GM21423 (cell line): ENCODE data around the gene CGREF1.
A peak's percentile ranks its signal among the peaks of the same experiment; 100 is the strongest.
"Not testable (repeated sequence)": the region's sequence is repeated elsewhere in the genome, so short reads cannot be mapped to it uniquely, and the experiment has no call there.

Experiments
- ATAC-seq: cut with Tn5 transposase; IDR thresholded peaks from one replicate; pipeline ENCODE4 v1.9.1; 2021; ENCODE audit warnings: mild to moderate bottlenecking, moderate library complexity; ENCODE audit not compliant: unreplicated experiment

Gene CGREF1

GRCh38 chr2:27137322-27137935 is 18.5 kb upstream of the CGREF1 start:
- no peak for ATAC-seq

- no peak for ATAC-seq
These were observed 17.8 kb upstream of the CGREF1 start for GRCh38 chr2:27136751-27137150.

GRCh38 chr2:27135478-27135955 is 16.6 kb upstream of the CGREF1 start:
- ATAC-seq: no peak

DNA sequence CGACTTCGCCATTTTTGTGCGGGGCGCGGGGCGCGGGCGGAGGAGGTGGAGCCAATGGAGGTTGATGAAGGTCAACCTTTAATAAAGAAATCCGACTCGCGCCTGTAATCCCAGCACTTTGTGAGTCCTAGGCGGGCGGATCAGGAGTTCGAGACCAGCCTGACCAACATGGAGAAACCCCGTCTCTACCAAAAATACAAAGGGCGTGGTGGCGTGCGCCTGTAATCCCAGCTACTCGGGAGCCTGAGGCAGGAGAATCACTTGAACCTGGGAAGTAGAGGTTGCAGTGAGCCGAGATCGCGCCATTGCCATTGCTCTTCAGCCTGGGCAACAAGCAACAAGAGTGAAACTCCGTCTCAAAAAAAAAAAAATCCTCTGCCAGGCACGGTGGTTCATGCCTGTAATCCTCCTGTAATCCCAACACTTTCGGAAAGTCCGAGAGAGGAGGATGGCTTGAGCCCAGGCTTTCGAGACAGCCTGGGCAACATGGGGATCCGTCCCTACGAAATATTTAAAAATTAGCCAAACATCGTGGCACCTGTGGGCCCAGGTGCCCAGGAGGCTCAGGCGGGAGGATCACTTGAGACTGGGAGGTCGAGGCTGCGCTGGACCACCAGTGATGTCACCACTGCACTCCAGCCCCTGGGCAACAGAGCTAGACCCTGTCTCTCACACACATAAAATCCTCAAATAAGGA is 16.0 kb upstream of the CGREF1 start:
- ATAC-seq: no peak

DNA sequence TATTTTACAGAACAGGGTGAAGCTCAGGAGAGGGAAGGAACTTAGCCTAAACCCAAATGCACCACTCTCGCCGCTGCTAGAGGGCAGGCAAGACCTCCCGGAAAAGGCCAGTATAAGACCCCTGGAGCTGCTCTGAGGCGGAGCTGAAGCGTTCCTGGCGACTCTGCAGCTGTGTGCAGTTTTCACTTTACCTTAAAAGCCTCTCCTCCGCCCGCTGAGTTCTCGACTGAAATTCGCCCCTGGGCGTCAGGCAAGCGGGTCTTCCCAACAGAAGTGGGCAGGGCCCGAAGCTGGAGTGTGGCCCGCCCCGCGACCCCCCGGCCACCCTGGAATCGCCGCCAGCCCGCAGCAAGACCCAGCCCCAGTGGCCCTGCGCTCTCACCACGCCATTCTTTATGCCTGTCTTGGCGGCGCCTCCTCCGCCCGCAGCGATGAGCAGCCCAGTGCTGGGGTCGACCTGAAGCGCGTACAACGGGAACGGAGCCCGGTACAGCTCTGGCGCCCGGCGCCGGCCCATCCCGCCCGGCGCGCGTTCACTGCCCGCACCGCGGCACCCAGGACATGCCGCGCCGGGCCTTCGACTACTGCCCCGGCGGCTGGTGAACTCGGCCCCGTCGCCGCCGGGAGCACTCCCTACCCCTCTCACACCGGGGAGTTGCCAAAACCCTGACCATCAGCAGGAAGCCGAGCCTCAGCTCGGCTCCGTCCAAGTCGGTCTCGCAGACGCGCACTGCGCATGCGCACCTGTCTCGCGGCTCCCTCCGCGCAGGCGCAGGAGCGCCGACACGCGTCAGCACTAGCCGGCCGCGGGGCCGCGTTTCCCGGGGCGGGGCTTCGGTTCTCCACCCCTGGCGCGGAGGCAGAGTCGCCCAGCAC is 15.2 kb upstream of the CGREF1 start, which contains the start of gene PREB:
PREB (minus strand) TSS at position 732 of the 876 bp plus-strand sequence; CDS start at position 517, 215 bp downstream.
- ATAC-seq: peak; percentile 87

- no peak for ATAC-seq
These were observed 14.4 kb upstream of the CGREF1 start for GRCh38 chr2:27133195-27133875.

DNA sequence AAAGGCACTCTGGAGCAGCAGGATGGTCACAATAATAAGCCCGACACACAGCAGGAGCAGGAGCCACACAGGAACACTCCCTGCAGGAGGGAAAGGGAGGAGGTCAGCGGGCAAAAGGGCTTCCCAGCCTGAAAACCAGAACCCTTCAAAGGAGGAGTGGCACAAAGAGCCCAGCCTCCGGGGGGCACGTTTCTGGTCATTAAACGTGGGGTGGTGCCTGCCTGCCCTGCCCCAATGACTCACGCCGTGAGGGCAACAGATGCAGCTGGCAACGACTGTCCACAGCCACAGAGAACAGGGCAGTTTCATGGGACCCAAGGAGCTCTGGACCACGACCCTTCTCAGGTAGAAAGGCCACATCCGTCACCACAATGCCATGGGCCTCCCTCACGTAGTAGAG is 12.5 kb upstream of the CGREF1 start:
- ATAC-seq: no peak

DNA sequence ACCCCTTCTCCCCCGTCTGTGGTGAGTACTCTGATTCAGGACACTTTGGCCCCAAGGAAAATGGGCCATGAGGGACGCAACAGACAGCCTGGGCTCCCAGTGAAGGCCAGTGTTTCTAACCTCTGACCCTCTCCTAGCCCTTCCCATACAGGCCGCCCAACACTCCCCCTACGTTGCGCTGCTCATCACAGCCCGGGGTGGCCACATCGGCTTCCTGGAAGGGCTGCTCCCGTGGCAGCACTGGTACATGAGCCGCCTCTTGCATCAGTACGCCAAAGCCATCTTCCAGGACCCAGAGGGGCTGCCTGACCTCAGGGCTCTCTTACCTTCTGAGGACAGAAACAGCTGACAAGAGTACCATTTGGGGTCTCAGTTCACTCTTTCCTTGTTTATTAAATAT is 11.5 kb upstream of the CGREF1 start:
- ATAC-seq: no peak

DNA sequence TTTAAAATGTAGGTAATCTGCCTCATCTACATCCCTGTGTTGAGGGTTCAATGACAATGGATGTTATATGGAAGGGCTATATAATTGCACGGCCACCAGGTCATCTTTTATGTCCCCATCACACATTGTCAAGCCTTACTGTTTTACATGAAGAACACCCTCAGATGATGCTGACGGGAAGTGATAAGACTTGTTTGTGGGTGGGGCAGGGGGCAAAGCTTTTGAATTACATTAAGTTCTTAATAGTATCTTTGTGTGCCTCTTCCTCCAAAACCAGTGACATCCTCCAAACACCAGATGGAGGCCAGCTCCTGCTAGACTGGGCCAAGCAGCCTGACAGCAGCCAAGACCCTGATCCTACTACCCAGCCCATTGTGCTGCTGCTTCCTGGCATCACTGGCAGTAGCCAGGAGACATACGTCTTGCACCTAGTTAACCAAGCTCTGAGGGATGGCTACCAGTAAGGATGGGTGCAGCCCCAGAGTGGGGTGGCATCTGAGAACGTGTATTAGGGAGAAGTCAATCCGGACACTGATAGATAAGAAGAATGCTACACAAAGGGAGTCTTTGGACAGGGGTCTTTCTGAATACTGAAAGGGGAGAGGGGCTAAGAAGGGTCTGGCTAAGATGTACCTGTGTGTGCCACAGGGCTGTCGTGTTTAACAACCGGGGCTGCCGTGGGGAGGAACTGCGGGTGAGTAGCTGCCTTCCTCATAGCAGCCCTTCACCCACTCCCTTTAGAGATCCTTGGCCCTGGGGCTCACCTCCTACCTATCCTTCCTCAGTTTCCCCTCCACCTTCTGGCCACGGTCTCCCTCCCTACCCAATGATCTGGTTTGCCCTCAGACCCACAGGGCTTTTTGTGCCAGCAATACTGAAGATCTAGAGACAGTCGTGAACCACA is 10.0 kb upstream of the CGREF1 start:
- ATAC-seq: no peak

DNA sequence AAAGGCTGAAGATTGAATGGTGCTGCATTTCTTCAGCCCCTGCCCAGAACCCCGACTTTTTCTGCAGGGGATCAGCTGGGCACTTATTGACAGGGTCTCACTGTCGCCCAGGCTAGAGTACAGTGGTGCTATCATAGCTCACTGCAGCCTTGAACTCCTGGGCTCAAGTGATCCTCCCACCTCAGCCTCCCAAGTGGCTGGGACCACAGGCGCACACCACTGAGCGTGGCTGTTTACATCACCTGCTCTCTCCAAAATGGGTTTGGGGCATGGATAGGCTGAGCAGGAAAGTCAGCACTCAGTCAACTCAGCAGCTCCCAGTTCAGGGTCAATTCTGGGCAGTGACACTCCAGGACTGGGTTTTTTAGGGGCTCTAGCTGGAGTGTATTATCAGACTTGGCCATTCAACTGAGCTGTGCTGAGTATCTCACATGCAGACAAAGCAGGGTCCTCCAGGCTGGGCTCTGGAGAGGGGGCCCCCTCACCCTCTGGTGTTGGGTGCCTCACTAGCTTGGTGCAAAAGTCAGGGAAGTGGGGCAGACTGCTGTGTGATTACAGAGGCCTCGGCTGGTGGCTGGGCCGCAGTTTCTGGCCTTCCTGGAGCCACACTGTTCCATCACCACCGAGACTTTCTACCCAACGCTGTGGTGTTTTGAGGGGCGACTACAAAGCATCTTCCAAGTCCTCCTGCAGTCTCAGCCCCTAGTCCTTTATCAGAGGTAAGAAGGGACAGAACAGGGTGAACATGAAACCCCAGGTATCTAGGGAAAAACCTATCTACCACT is 9.1 kb upstream of the CGREF1 start:
- no peak for ATAC-seq

DNA sequence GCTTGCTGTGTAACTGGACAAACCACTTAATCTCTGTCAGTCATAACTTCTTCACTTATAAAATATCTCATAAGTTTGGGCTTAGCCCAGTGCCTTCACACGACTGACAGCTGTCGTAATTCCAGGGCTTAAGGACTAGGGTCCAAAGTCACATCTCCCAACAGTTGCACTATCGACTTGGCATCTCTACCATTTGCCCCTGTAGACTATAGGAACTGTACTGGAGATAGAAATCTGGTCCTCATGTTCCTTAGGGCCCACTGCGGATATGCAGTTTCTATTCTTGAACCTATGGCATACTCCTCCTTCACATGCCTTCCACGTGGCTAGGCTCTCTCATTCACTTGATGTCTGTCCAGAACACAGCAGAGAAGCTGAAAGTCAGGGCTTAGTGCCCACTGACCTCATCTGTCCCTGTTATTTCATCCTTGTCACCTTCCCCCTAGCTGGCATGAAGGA is 7.4 kb upstream of the CGREF1 start:
- no peak for ATAC-seq

- no peak for ATAC-seq
These were observed 6.2 kb upstream of the CGREF1 start for GRCh38 chr2:27125104-27125503.

DNA sequence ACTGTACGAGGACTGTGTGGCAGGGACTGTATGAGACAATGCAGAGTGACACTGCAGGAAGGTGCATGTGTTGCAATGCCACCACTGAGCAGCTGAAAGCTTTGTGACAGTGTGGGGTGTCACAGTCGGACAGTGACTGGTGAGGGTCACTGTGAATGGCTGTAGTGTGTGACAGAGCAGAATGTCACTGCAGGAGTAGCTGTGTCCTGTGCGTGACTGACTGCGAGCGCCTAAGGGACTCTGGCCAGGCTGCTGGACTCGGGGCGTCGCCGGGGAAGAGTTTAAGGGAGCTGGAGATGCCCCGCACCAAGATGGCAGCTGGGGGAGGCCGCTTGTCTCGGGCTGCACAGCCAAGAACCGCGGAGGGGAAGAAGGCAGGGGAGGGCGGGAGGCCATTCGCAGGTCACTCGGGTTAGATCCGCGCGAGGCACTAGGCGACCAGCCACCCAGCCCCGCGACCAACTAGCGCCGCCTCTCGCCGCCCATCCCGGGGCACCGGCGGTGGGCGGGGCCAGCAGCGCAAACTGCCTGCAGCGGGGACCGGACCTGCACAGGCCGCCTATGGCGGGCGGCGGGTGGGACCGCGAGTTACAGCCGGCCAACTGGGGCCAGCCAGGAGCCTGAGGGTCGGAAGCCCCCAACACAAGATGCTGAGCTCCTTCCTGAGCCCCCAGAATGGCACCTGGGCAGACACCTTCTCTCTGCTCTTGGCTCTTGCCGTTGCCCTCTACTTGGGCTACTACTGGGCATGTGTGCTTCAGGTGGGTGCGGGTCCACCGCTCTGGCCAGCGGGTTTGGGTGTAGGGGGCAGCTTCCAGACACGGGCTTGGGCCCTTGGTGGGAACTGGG is 4.6 kb upstream of the CGREF1 start, which contains the start of gene ABHD1:
ABHD1 (plus strand) TSS at position 514 of the 849 bp plus-strand sequence; CDS start at position 648, 134 bp downstream.
- ATAC-seq: no peak

DNA sequence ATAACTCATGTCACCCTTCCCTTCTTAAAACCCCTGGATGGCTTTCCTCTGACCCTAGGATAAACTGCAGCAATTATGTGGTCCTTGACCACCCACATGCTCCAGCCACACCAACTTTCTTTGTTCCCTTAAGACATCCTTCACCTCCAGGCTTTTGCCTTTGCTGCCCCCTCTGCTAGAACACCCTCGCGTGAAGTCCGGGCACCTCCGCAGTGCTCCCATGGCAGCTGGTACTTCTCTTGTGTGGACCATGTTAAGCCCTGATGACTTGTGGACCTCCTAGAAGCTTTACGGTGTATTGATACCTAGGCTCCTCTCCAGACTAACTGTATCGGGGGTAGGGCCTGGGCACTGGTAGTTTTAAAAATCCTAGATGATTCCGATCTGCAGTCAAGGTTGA is 3.9 kb upstream of the CGREF1 start:
- no peak for ATAC-seq

GRCh38 chr2:27121906-27122305 is 3.0 kb upstream of the CGREF1 start:
- ATAC-seq: no peak

DNA sequence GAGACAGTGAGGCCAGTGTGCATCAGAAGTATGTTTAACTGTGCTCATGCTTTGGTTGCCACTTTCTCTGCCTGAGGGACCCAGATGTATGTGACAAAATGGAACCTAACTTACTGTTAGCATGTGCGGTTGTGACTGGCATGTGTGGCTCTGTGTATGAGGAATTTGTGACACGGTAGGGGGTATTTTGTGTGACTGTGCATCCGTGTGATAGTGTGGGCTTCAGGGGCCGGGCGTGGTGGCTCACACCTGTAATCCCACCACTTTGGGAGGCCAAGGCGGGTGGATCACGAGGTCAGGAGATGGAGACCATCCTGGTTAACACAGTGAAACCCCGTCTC is 372 bp upstream of the CGREF1 start:
- not testable (repeated sequence) for ATAC-seq

GRCh38 chr2:27117995-27118524 is 868 bp downstream of the CGREF1 start:
- no peak for ATAC-seq

DNA sequence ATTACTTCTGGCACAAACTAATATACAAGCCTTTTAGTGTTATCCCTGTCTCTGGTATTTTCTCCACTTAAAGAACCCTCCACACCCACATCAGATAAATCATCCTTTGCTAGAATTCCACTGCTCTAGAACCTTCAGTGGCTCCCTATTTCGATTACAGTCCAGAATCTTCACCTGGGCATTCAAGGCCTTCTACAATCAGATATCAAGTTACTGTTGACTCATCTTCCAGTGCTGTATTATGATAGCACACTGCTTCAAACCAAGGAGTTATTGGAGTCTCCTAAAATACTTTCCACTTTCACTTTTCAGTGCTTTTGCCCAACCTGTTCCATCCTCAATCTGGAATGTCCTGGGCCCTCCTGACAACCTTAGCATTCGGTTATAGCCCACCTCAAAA is 3.4 kb downstream of the CGREF1 start:
- no peak for ATAC-seq
